IMR-90 (cell line): ENCODE data around the gene PKHD1. TPM values are rescaled to one million over a fixed set of nuclear protein-coding genes. Genes with fewer than 3 reads are reported as not detected.

ENCODE experiments used
- ATAC-seq: fragments of 200-7000 bp; cut with Tn5 transposase; 2 replicates; pipeline ENCODE4 v1.9.1; 2020; ENCODE audit warnings: low read depth, mild to moderate bottlenecking, moderate library complexity
- BruUV-seq: library from RNA; stranded (reverse); fragments of 400-500 nt; replicated peaks from 2 replicates; lab custom pipeline; 2021; lab: Mats Ljungman, UMichigan
- CTCF ChIA-PET: fragments of 300-600 bp; formaldehyde crosslinking; extraction: SDS; loops from one replicate; lab custom pipeline; 2021; ENCODE audit warnings: antibody characterized with exemption; lab: Yijun Ruan, JAX
- POLR2A ChIA-PET: fragments of 300-600 bp; sonication (Branson Sonifier 250); formaldehyde crosslinking; loops from one replicate; lab custom pipeline; 2022; ENCODE audit warnings: antibody characterized with exemption; ENCODE audit not compliant: unreplicated experiment; lab: Charles Lee
- DNase-seq: peaks from one replicate; pipeline ENCODE4 v3.0.0; 2013
- H2AFZ ChIP-seq: replicated peaks from 2 replicates; pipeline ENCODE3; 2013; ENCODE audit warnings: low read length, mild to moderate bottlenecking; ENCODE audit not compliant: poor library complexity
- H2AK5ac ChIP-seq: 2 replicates; pipeline ENCODE4 v1.6.1; 2013; ENCODE audit warnings: low read depth, low read length, inconsistent platforms
- H2AK9ac ChIP-seq: replicated peaks from 2 replicates; pipeline ENCODE3; 2013; ENCODE audit warnings: mild to moderate bottlenecking, low read depth, low read length, moderate library complexity; ENCODE audit not compliant: poor library complexity
- H2BK120ac ChIP-seq: 2 replicates; pipeline ENCODE4 v1.6.1; 2013; ENCODE audit warnings: low read depth, low read length, inconsistent platforms
- H2BK15ac ChIP-seq: 3 replicates; pipeline ENCODE4 v1.6.1; 2013; ENCODE audit warnings: low read depth, low read length, inconsistent platforms
- H2BK20ac ChIP-seq: 2 replicates; pipeline ENCODE4 v1.6.1; 2013; ENCODE audit warnings: low read depth, mild to moderate bottlenecking, inconsistent platforms, low read length, moderate library complexity
- H2BK5ac ChIP-seq: 2 replicates; pipeline ENCODE4 v1.6.1; 2013; ENCODE audit warnings: mild to moderate bottlenecking, low read depth, low read length, inconsistent platforms; ENCODE audit not compliant: poor library complexity, severe bottlenecking
- H3K14ac ChIP-seq: replicated peaks from 2 replicates; pipeline ENCODE4 v1.6.1; 2013; ENCODE audit warnings: low read depth, low read length, inconsistent platforms
- H3K18ac ChIP-seq: 2 replicates; pipeline ENCODE4 v1.6.1; 2013; ENCODE audit warnings: low read depth, low read length, control low read depth
- H3K23ac ChIP-seq: 2 replicates; pipeline ENCODE4 v1.6.1; 2013; ENCODE audit warnings: low read depth, low read length, inconsistent platforms
- H3K27ac ChIP-seq: 2 replicates; pipeline ENCODE4 v1.5.1; 2013; ENCODE audit warnings: mild to moderate bottlenecking, control low read depth, low read length; ENCODE audit not compliant: insufficient read depth
- H3K27me3 ChIP-seq: 2 replicates; pipeline ENCODE4 v1.6.1; 2013; ENCODE audit warnings: low read length; ENCODE audit not compliant: control insufficient read depth, insufficient read depth
- H3K36me3 ChIP-seq: 2 replicates; pipeline ENCODE4 v1.6.1; 2013; ENCODE audit warnings: low read length, mixed read lengths; ENCODE audit not compliant: control insufficient read depth, insufficient read depth
- H3K4ac ChIP-seq: 2 replicates; pipeline ENCODE4 v1.6.1; 2013; ENCODE audit warnings: low read depth, low read length, inconsistent platforms
- H3K4me1 ChIP-seq: 2 replicates; pipeline ENCODE4 v1.6.1; 2013; ENCODE audit warnings: low read length, mixed read lengths; ENCODE audit not compliant: control insufficient read depth, insufficient read depth
- H3K4me2 ChIP-seq: 2 replicates; pipeline ENCODE4 v1.6.1; 2013; ENCODE audit warnings: low read depth, mild to moderate bottlenecking, control low read depth, low read length, moderate library complexity
- H3K4me3 ChIP-seq: 2 replicates; pipeline ENCODE4 v1.5.1; 2013; ENCODE audit warnings: low read depth, mild to moderate bottlenecking, control low read depth, low read length, moderate library complexity; ENCODE audit not compliant: insufficient read depth
- H3K56ac ChIP-seq: 2 replicates; pipeline ENCODE4 v1.6.1; 2013; ENCODE audit warnings: low read length, inconsistent platforms; ENCODE audit not compliant: insufficient read depth; ENCODE audit errors: extremely low read depth
- H3K79me1 ChIP-seq, 2 experiments: 2 replicates each; pipeline ENCODE4 v1.6.1; 2013; ENCODE audit warnings: low read length in 2 of 2, inconsistent platforms in 1 of 2, low read depth in 1 of 2
- H3K9ac ChIP-seq: 2 replicates; pipeline ENCODE4 v1.6.1; 2013; ENCODE audit warnings: low read depth, low read length, control low read depth
- H3K9me1 ChIP-seq: 2 replicates; pipeline ENCODE4 v1.6.1; 2013; ENCODE audit warnings: low read length, inconsistent platforms; ENCODE audit not compliant: insufficient read depth
- H3K9me3 ChIP-seq: 2 replicates; pipeline ENCODE4 v1.6.1; 2013; ENCODE audit warnings: low read length; ENCODE audit not compliant: control insufficient read depth, insufficient read depth
- H4K20me1 ChIP-seq: 2 replicates; pipeline ENCODE4 v1.6.1; 2013; ENCODE audit warnings: low read length, inconsistent platforms; ENCODE audit not compliant: insufficient read depth
- H4K5ac ChIP-seq: 2 replicates; pipeline ENCODE4 v1.6.1; 2013; ENCODE audit warnings: mild to moderate bottlenecking, low read depth, low read length, control low read depth
- H4K8ac ChIP-seq, 2 experiments: 2 replicates each; pipeline ENCODE4 v1.6.1; 2013; ENCODE audit warnings: low read depth in 2 of 2, low read length in 2 of 2, control low read depth in 1 of 2, inconsistent platforms in 1 of 2
- H4K91ac ChIP-seq: 2 replicates; pipeline ENCODE4 v1.6.1; 2013; ENCODE audit warnings: low read depth, low read length, inconsistent platforms; ENCODE audit not compliant: insufficient read depth
- FOS ChIP-seq: fragments of 150-350 bp; IDR thresholded peaks from 2 replicates; pipeline ENCODE4 v1.6.1; 2016; ENCODE audit warnings: low read depth, low read length
- MAFK ChIP-seq: IDR thresholded peaks from 2 replicates; pipeline ENCODE4 v1.6.1; 2012; ENCODE audit warnings: low read depth, low read length, improper control_type of control experiment
- RAD21 ChIP-seq: IDR thresholded peaks from 2 replicates; pipeline ENCODE4 v1.6.1; 2012; ENCODE audit warnings: low read length, improper control_type of control experiment
- RFX5 ChIP-seq: IDR thresholded peaks from 2 replicates; pipeline ENCODE4 v1.8.0; 2012; ENCODE audit warnings: low read depth, mild to moderate bottlenecking, low read length, moderate library complexity
- SMC3 ChIP-seq: fragments of 150-350 bp; IDR thresholded peaks from 2 replicates; pipeline ENCODE4 v1.6.1; 2016; ENCODE audit warnings: low read depth, mild to moderate bottlenecking, antibody characterized with exemption, low read length, moderate library complexity
- WGBS, 2 experiments: methylation state at CpG; one replicate each; pipeline versions ENCODE4 v1.1.5 to v1.1.7; 2013; ENCODE audit warnings: missing lambda C conversion rate in 2 of 2; ENCODE audit not compliant: insufficient read length in 1 of 2; ENCODE audit errors: extremely low coverage in 2 of 2; 5-methylcytosine and 5-hydroxymethylcytosine counted together
- dilution Hi-C: fragments of 300-500 bp; cut with HindIII; formaldehyde crosslinking; loops from one replicate; pipeline ENCODE4 v1.14.3; 2018; ENCODE audit warnings: low sequenced_read_pairs; ENCODE audit not compliant: unreplicated experiment
- in situ Hi-C: fragments of 300-500 bp; cut with MboI; formaldehyde crosslinking; loops from 3 replicates; pipeline ENCODE4 v1.14.3; 2019; ENCODE audit warnings: low sequenced_read_pairs, inconsistent platforms, mixed read lengths
- intact Hi-C: fragments of 100-400 bp; cut with micrococcal nuclease; formaldehyde crosslinking; loops from 2 replicates; pipeline ENCODE4 v1.10.0; 2022
- polyA plus RNA-seq, 3 experiments: library from polyadenylated mRNA; depleted of rRNA; stranded (reverse); fragments of >200 nt; gene quantifications; 2 replicates each; pipeline ENCODE4 v1.2.3, GENCODE V29; 2012; ENCODE audit warnings: low replicate concordance in 1 of 3
- total RNA-seq: library from RNA; depleted of rRNA; stranded (reverse); fragments of >200 nt; gene quantifications from 2 replicates; pipeline ENCODE4 v1.2.3, GENCODE V29; 2012
- TF ChIP-seq, protein P1 (sequence below): fragments of 150-350 bp; IDR thresholded peaks from 2 replicates; pipeline ENCODE4 v1.6.1; 2017; ENCODE audit warnings: mild to moderate bottlenecking, antibody characterized with exemption, low read length, low read depth
- TF ChIP-seq, protein P2 (sequence below): fragments of 150-350 bp; IDR thresholded peaks from 2 replicates; pipeline ENCODE4 v1.6.1; 2016; ENCODE audit warnings: low read depth, mild to moderate bottlenecking, low read length, moderate library complexity, borderline replicate concordance
- TF ChIP-seq, protein P3 (sequence below): conservative IDR thresholded peaks from 2 replicates; pipeline ENCODE4 v1.5.1; 2012; ENCODE audit warnings: mild to moderate bottlenecking, low read depth, low read length, improper control_type of control experiment

Gene PKHD1
- total and polyA plus RNA-seq, 2 of the 4 experiments (the other 2 are of a cell fraction) = not detected

DNA sequence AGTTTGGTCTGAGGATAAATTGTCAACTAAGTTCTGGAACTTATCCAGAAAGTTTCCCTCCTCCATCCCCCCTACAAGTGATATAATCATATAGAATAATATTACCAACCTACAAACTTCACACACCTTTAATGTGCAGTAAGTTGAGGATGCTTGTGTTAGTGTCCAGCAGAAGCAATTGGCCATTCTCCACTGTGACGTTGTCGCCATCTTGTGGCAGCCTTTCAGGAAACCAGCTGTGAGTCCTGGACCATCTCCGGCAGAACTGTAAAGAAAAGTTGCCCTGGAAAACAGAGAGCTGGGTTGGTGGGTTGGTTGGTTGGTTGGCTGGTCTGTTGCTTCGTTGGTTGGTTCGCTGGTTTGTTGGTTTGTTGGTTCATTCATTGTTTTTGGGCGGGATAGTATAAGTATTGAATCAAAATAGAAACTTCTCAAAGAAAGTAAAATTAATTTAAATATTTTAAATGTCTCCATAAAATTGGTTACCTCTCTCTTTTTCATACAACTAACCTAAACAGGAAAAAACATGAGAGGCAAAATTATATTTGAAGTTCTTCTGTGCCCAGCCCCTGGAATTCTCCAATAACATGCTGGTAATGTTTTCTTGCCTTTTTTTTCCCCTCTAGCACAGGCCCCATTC is 127.5 kb downstream of the PKHD1 start:
- intact Hi-C loops = loop anchor here (1.0 kb wide), 2 partner anchors 105 to 1145 kb away; no protein-coding TSS in a partner anchor
- Histone ChIP-seq H3K9me3 (no peaks in the 10 kb centered on the region), H2BK120ac (no peak overlapping the region), H4K91ac (no peak overlapping the region), H3K18ac (no peak overlapping the region), H3K27ac (no peak overlapping the region), H3K23ac (no peak overlapping the region), H2AK9ac (no peak overlapping the region), H2BK5ac (no peak overlapping the region), H2AFZ (peak overlapping the region; percentile 10), H3K4me3 (no peak overlapping the region), H2AK5ac (no peak overlapping the region), H3K4me1 (no peaks in the 10 kb centered on the region), H4K8ac (no peak overlapping the region), H3K4me2 (no peak overlapping the region), H3K36me3 (no peaks in the 10 kb centered on the region), H3K4ac (no peak overlapping the region), H2BK15ac (no peak overlapping the region), H3K27me3 (no peaks in the 10 kb centered on the region), H2BK20ac (no peak overlapping the region), H3K79me1 (no peaks in the 10 kb centered on the region), H3K14ac (no peak overlapping the region), H3K56ac (no peak overlapping the region), H4K20me1 (no peaks in the 10 kb centered on the region), H3K9me1 (no peaks in the 10 kb centered on the region), H4K5ac (no peak overlapping the region), H3K9ac (no peak overlapping the region)
- no TSS peak for BruUV-seq
- no CpG with 5 or more reads among the region's 6 CpGs for WGBS, 2 experiments
- ATAC-seq (peak; percentile 81), DNase-seq (peak; percentile 59)
- CTCF ChIA-PET = interaction anchor here (0.6 to 1.1 kb wide), 2 partner anchors 8 to 9 kb away, joined by 3 to 7 read pairs; no protein-coding TSS in a partner anchor
- in situ Hi-C loops = no loop called here
- TF ChIP-seq, protein P1, sequence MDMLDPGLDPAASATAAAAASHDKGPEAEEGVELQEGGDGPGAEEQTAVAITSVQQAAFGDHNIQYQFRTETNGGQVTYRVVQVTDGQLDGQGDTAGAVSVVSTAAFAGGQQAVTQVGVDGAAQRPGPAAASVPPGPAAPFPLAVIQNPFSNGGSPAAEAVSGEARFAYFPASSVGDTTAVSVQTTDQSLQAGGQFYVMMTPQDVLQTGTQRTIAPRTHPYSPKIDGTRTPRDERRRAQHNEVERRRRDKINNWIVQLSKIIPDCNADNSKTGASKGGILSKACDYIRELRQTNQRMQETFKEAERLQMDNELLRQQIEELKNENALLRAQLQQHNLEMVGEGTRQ = no peak
- TF ChIP-seq SMC3 = peak; percentile 50; the same call in 1 of the 2 replicates
- TF ChIP-seq MAFK = no peak
- TF ChIP-seq FOS = no peak
- no peak for TF ChIP-seq RFX5
- peak; percentile 74 for TF ChIP-seq RAD21
- TF ChIP-seq, protein P2, sequence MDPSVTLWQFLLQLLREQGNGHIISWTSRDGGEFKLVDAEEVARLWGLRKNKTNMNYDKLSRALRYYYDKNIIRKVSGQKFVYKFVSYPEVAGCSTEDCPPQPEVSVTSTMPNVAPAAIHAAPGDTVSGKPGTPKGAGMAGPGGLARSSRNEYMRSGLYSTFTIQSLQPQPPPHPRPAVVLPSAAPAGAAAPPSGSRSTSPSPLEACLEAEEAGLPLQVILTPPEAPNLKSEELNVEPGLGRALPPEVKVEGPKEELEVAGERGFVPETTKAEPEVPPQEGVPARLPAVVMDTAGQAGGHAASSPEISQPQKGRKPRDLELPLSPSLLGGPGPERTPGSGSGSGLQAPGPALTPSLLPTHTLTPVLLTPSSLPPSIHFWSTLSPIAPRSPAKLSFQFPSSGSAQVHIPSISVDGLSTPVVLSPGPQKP = no peak
- TF ChIP-seq, protein P3, sequence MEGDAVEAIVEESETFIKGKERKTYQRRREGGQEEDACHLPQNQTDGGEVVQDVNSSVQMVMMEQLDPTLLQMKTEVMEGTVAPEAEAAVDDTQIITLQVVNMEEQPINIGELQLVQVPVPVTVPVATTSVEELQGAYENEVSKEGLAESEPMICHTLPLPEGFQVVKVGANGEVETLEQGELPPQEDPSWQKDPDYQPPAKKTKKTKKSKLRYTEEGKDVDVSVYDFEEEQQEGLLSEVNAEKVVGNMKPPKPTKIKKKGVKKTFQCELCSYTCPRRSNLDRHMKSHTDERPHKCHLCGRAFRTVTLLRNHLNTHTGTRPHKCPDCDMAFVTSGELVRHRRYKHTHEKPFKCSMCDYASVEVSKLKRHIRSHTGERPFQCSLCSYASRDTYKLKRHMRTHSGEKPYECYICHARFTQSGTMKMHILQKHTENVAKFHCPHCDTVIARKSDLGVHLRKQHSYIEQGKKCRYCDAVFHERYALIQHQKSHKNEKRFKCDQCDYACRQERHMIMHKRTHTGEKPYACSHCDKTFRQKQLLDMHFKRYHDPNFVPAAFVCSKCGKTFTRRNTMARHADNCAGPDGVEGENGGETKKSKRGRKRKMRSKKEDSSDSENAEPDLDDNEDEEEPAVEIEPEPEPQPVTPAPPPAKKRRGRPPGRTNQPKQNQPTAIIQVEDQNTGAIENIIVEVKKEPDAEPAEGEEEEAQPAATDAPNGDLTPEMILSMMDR = peak; percentile 73
- dilution Hi-C loops = no loop called here
- POLR2A ChIA-PET = interaction anchor here (0.5 kb wide), 1 partner anchor 34 kb away, joined by 5 read pairs; no protein-coding TSS in a partner anchor
